Tibial artery (tissue), 4 donors: ENCODE measurements around the gene MSI2.

Experiments used
- DNase-seq, 2 donors: peaks; one replicate each; pipeline ENCODE4 v3.0.0-alpha.2; 2019
- H3K27ac ChIP-seq, 2 donors: fragments of 200-600 bp; sonication (generic) in 1 of 2; 1 replicate in 1 of 2; 2 replicates in 1 of 2; pipeline ENCODE4 v1.5.1; 2018 to 2019; ENCODE audit warnings: mild to moderate bottlenecking in 1 of 2
- H3K27me3 ChIP-seq, 2 donors: fragments of 200-600 bp; sonication (generic) in 1 of 2; one replicate each; pipeline versions ENCODE4 v1.5.1 to v1.6.0; 2016 to 2019
- H3K36me3 ChIP-seq, 3 donors: fragments of 200-600 bp; sonication (generic) in 2 of 3; one replicate each; pipeline ENCODE4 v1.5.1; 2016 to 2019; ENCODE audit warnings: mild to moderate bottlenecking in 2 of 3
- H3K4me1 ChIP-seq, 4 donors: fragments of 200-600 bp; sonication (generic) in 2 of 4; 1 replicate in 3 of 4; 2 replicates in 1 of 4; pipeline ENCODE4 v1.5.1; 2016 to 2019
- H3K4me3 ChIP-seq, 2 donors: fragments of 200-600 bp; sonication (generic) in 1 of 2; 1 replicate in 1 of 2; 2 replicates in 1 of 2; pipeline ENCODE4 v1.5.1; 2018 to 2019; ENCODE audit warnings: mild to moderate bottlenecking in 2 of 2
- H3K9me3 ChIP-seq, 3 donors: fragments of 200-600 bp; sonication (generic) in 1 of 3; one replicate each; pipeline ENCODE4 v1.5.1; 2016 to 2019
- CTCF ChIP-seq, 2 experiments: fragments of 200-600 bp in 1 of 2; fragments of 450-650 bp in 1 of 2; IDR thresholded peaks; one replicate each; pipeline ENCODE4 v1.5.1; 2017 to 2019; ENCODE audit warnings: antibody characterized with exemption in 2 of 2, mild to moderate bottlenecking in 1 of 2, moderate library complexity in 1 of 2
- intact Hi-C: fragments of 100-400 bp; cut with DNase I; formaldehyde crosslinking; loops from one replicate; pipeline ENCODE4 v1.15.0; 2023; ENCODE audit warnings: low total_unique reads

Gene MSI2

GRCh38 chr17:57226793-57227192 lies 29.5 kb upstream of the MSI2 start:
- H3K27ac ChIP-seq: no peak overlapping the region
- no peaks in the 10 kb centered on the region for H3K4me1 ChIP-seq
- intact Hi-C loops: no loop called here
- no peak for TF ChIP-seq CTCF (IDR thresholded peaks at IDR 0.05)
- H3K4me3 ChIP-seq: no peak overlapping the region
- peaks cover 0 to 12% of the 10 kb centered on the region in 2 donors for H3K27me3 ChIP-seq
- DNase-seq: no peak
- H3K36me3 ChIP-seq: no peaks in the 10 kb centered on the region
- H3K9me3 ChIP-seq: no peaks in the 10 kb centered on the region

DNA sequence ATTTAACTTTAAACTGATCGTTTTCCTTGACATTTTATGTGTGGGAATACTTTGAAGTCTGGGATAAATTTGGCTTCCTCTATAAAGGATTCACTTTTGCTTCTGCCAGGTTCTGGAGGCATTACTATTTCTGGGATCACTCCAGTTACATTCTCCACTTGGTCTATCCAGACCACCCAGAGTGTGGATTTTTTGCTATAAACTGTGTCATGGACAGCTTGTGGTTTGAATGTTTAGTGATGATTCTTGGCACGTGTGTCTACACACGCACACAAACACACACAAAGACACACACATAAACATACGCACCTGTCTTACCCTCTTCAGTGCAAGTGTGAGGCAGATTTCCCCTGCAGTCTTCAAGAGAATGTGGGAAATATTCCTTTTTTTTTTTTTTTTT lies 27.4 kb upstream of the MSI2 start:
- no peak for DNase-seq
- intact Hi-C loops: no loop called here
- TF ChIP-seq CTCF (IDR thresholded peaks at IDR 0.05): no peak

GRCh38 chr17:57234061-57234738 lies 22.1 kb upstream of the MSI2 start:
- TF ChIP-seq CTCF (IDR thresholded peaks at IDR 0.05): no peak
- H3K27ac ChIP-seq: no peak overlapping the region
- intact Hi-C loops: no loop called here
- no peaks in the 10 kb centered on the region for H3K36me3 ChIP-seq
- H3K4me3 ChIP-seq: no peak overlapping the region
- no peak for DNase-seq
- H3K9me3 ChIP-seq: no peaks in the 10 kb centered on the region
- peaks cover 0 to 29% of the 10 kb centered on the region in 2 donors for H3K27me3 ChIP-seq
- no peaks in the 10 kb centered on the region for H3K4me1 ChIP-seq

More for the DNA sequence above, 27.4 kb upstream of the MSI2 start:
- Histone ChIP-seq H3K36me3 (no peaks in the 10 kb centered on the region), H3K4me1 (no peaks in the 10 kb centered on the region), H3K9me3 (no peaks in the 10 kb centered on the region), H3K27me3 (peaks cover 0 to 17% of the 10 kb centered on the region in 2 donors), H3K27ac (no peak overlapping the region), H3K4me3 (no peak overlapping the region)

DNA sequence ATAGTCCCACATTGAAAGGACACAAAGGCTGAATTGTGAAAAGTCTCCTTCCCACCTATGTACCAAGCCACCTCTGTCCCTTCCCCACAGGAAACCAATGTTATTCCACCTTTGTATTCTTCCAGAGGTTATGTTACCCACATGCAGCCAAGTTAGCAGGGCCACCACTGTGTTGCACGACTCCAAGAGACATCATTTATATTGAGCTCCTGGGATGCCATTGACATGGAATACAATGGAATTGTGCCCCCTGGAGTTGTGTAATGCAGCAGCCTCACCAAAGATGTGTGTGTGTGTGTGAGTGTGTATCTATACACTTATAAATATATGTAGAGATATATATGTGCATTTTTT lies 21.6 kb upstream of the MSI2 start:
- intact Hi-C loops: no loop called here
- Histone ChIP-seq H3K36me3 (no peaks in the 10 kb centered on the region), H3K27ac (no peak overlapping the region), H3K4me3 (no peak overlapping the region), H3K27me3 (peaks cover 0 to 29% of the 10 kb centered on the region in 2 donors), H3K4me1 (no peaks in the 10 kb centered on the region), H3K9me3 (no peaks in the 10 kb centered on the region)
- TF ChIP-seq CTCF (IDR thresholded peaks at IDR 0.05): no peak
- DNase-seq: no peak

GRCh38 chr17:57235124-57235523 lies 21.2 kb upstream of the MSI2 start:
- no peak for TF ChIP-seq CTCF (IDR thresholded peaks at IDR 0.05)
- H3K4me1 ChIP-seq: no peaks in the 10 kb centered on the region
- no peaks in the 10 kb centered on the region for H3K9me3 ChIP-seq
- no peak overlapping the region for H3K4me3 ChIP-seq
- H3K27me3 ChIP-seq: peaks cover 0 to 27% of the 10 kb centered on the region in 2 donors
- no peaks in the 10 kb centered on the region for H3K36me3 ChIP-seq
- DNase-seq: no peak
- intact Hi-C loops: no loop called here
- no peak overlapping the region for H3K27ac ChIP-seq
